Suprapubic skin (tissue), 4 donors: ENCODE results near the gene ERCC6L. TPM values are rescaled to one million over a fixed set of nuclear protein-coding genes. Genes with fewer than 3 reads are reported as not detected.

Experiments
- DNase-seq, 2 donors: peaks; one replicate each; pipeline ENCODE4 v3.0.0-alpha.2; 2019; ENCODE audit warnings: low spot score in 2 of 2
- H3K27ac ChIP-seq: fragments of 200-600 bp; sonication (generic); one replicate; pipeline ENCODE4 v1.5.1; 2019
- H3K27me3 ChIP-seq: fragments of 200-600 bp; sonication (generic); one replicate; pipeline ENCODE4 v1.5.1; 2019
- H3K36me3 ChIP-seq: fragments of 200-600 bp; sonication (generic); one replicate; pipeline ENCODE4 v1.5.1; 2019
- H3K4me1 ChIP-seq: fragments of 200-600 bp; sonication (generic); one replicate; pipeline ENCODE4 v1.5.1; 2019
- H3K4me3 ChIP-seq: fragments of 200-600 bp; sonication (generic); one replicate; pipeline ENCODE4 v1.5.1; 2019; ENCODE audit warnings: mild to moderate bottlenecking
- H3K9me3 ChIP-seq: fragments of 200-600 bp; sonication (generic); one replicate; pipeline ENCODE4 v1.5.1; 2019
- CTCF ChIP-seq, 2 donors: fragments of 200-600 bp in 1 of 2; fragments of 450-650 bp in 1 of 2; sonication (generic) in 1 of 2; IDR thresholded peaks; one replicate each; pipeline ENCODE4 v1.5.1; 2016 to 2019; ENCODE audit warnings: antibody characterized with exemption in 2 of 2, mild to moderate bottlenecking in 1 of 2, moderate library complexity in 1 of 2
- EP300 ChIP-seq: sonication (generic); formaldehyde crosslinking; IDR thresholded peaks from one replicate; pipeline ENCODE4 v1.6.1; 2017; ENCODE audit warnings: antibody characterized with exemption
- POLR2A ChIP-seq, 2 donors: fragments of 450-650 bp; IDR thresholded peaks; one replicate each; pipeline ENCODE4 v1.6.1; 2017; ENCODE audit warnings: antibody characterized with exemption in 2 of 2, mild to moderate bottlenecking in 2 of 2, moderate library complexity in 2 of 2
- POLR2AphosphoS5 ChIP-seq, 3 donors: sonication (generic); formaldehyde crosslinking; IDR thresholded peaks; one replicate each; pipeline ENCODE4 v1.6.1; 2017; ENCODE audit warnings: antibody characterized with exemption in 3 of 3
- WGBS: methylation state at CpG from one replicate; pipeline ENCODE4 v1.1.5; 2018; 5-methylcytosine and 5-hydroxymethylcytosine counted together
- total RNA-seq, 4 donors: library from RNA; depleted of rRNA; stranded (reverse); fragments of >200 nt; gene quantifications; one replicate each; pipeline ENCODE4 v1.1.0, GENCODE V29; 2016

Gene ERCC6L
- total RNA-seq, 4 donors from 2014 or later = 0.30 to 0.68 (median 0.41) TPM

GRCh38 chrX:72270316-72270866, 31.6 kb upstream of the ERCC6L start:
- Histone ChIP-seq H3K9me3 (no peaks in the 10 kb centered on the region), H3K4me1 (peaks cover 22% of the 10 kb centered on the region), H3K27ac (no peak overlapping the region), H3K4me3 (no peak overlapping the region), H3K36me3 (peaks cover 34% of the 10 kb centered on the region), H3K27me3 (no peaks in the 10 kb centered on the region)
- no peak for DNase-seq
- WGBS = 87% methylated on average over 5 of the region's 5 CpGs
- no peak for TF ChIP-seq POLR2AphosphoS5 (IDR thresholded peaks at IDR 0.05)
- TF ChIP-seq EP300 = no peak
- TF ChIP-seq POLR2A (IDR thresholded peaks at IDR 0.05) = no peak
- no peak for TF ChIP-seq CTCF (IDR thresholded peaks at IDR 0.05)

GRCh38 chrX:72269671-72270251, 30.9 kb upstream of the ERCC6L start:
- peaks cover 34% of the 10 kb centered on the region for H3K36me3 ChIP-seq
- no peaks in the 10 kb centered on the region for H3K9me3 ChIP-seq
- no peak overlapping the region for H3K27ac ChIP-seq
- peaks cover 21% of the 10 kb centered on the region for H3K4me1 ChIP-seq
- no peak overlapping the region for H3K4me3 ChIP-seq
- 66% methylated on average over 3 of the region's 3 CpGs for WGBS
- TF ChIP-seq POLR2A (IDR thresholded peaks at IDR 0.05) = no peak
- no peak for DNase-seq
- no peaks in the 10 kb centered on the region for H3K27me3 ChIP-seq

- Histone ChIP-seq H3K36me3 (peaks cover 29% of the 10 kb centered on the region), H3K9me3 (no peaks in the 10 kb centered on the region), H3K4me3 (no peak overlapping the region), H3K4me1 (peaks cover 14% of the 10 kb centered on the region), H3K27me3 (no peaks in the 10 kb centered on the region), H3K27ac (no peak overlapping the region)
- DNase-seq = no peak
- 97% methylated on average over 2 of the region's 2 CpGs for WGBS
- no peak for TF ChIP-seq EP300
- no peak for TF ChIP-seq CTCF (IDR thresholded peaks at IDR 0.05)
- TF ChIP-seq POLR2AphosphoS5 (IDR thresholded peaks at IDR 0.05) = no peak
- TF ChIP-seq POLR2A (IDR thresholded peaks at IDR 0.05) = no peak
These were observed 30.0 kb upstream of the ERCC6L start for GRCh38 chrX:72268597-72269365.

- WGBS = 92% methylated on average over 3 of the region's 3 CpGs
- H3K9me3 ChIP-seq = no peaks in the 10 kb centered on the region
- H3K27me3 ChIP-seq = no peaks in the 10 kb centered on the region
- H3K4me3 ChIP-seq = no peak overlapping the region
- peaks cover 5% of the 10 kb centered on the region for H3K36me3 ChIP-seq
- no peaks in the 10 kb centered on the region for H3K4me1 ChIP-seq
- H3K27ac ChIP-seq = no peak overlapping the region
- DNase-seq = no peak
- TF ChIP-seq EP300 (no peak), POLR2A (IDR thresholded peaks at IDR 0.05) (no peak), POLR2AphosphoS5 (IDR thresholded peaks at IDR 0.05) (no peak), CTCF (IDR thresholded peaks at IDR 0.05) (no peak)
These were observed 26.4 kb upstream of the ERCC6L start for GRCh38 chrX:72265263-72265662.

GRCh38 chrX:72262077-72262476, 23.2 kb upstream of the ERCC6L start:
- no peaks in the 10 kb centered on the region for H3K4me1 ChIP-seq
- H3K9me3 ChIP-seq = no peaks in the 10 kb centered on the region
- DNase-seq = no peak
- no peaks in the 10 kb centered on the region for H3K27me3 ChIP-seq
- H3K36me3 ChIP-seq = no peaks in the 10 kb centered on the region
- TF ChIP-seq POLR2AphosphoS5 (IDR thresholded peaks at IDR 0.05) (no peak), EP300 (no peak), CTCF (IDR thresholded peaks at IDR 0.05) (no peak), POLR2A (IDR thresholded peaks at IDR 0.05) (no peak)
- no peak overlapping the region for H3K4me3 ChIP-seq
- WGBS = 86% methylated on average over 7 of the region's 7 CpGs
- H3K27ac ChIP-seq = no peak overlapping the region
